ENCODE results near the gene OTOP3.
"Not testable (repeated sequence)": the region's sequence is repeated elsewhere in the genome, so short reads cannot be mapped to it uniquely, and the experiment has no call there.

The OTOP3 gene

GRCh38 chr17:74961657-74962350 is 26.1 kb downstream of the OTOP3 start:
- peak; percentile 76 for DNase-seq (ENCODE audit: low read depth)

GRCh38 chr17:74962622-74963394 is 27.1 kb downstream of the OTOP3 start:
- DNase-seq (ENCODE audit: low read depth): no peak

- DNase-seq (ENCODE audit: low read depth): no peak
These were observed 28.0 kb downstream of the OTOP3 start for GRCh38 chr17:74963656-74964055.

GRCh38 chr17:74964246-74964761 is 28.6 kb downstream of the OTOP3 start:
- no peak for DNase-seq (ENCODE audit: low read depth)

- DNase-seq (ENCODE audit: low read depth): no peak
These were observed 29.4 kb downstream of the OTOP3 start for GRCh38 chr17:74964988-74965622.

- DNase-seq (ENCODE audit: low read depth): no peak
These were observed 32.7 kb downstream of the OTOP3 start for GRCh38 chr17:74968361-74968780.

GRCh38 chr17:74969501-74969900 is 33.8 kb downstream of the OTOP3 start:
- DNase-seq (ENCODE audit: low read depth): not testable (repeated sequence)

GRCh38 chr17:74970395-74970794 is 34.7 kb downstream of the OTOP3 start:
- no peak for DNase-seq (ENCODE audit: low read depth)

GRCh38 chr17:74971069-74971841 is 35.6 kb downstream of the OTOP3 start:
- DNase-seq (ENCODE audit: low read depth): no peak

GRCh38 chr17:74971842-74972106 is 36.1 kb downstream of the OTOP3 start:
- no peak for DNase-seq (ENCODE audit: low read depth)

GRCh38 chr17:74972107-74972972 is 36.6 kb downstream of the OTOP3 start, which contains the start of gene HID1:
HID1 (minus strand) TSS chr17:74972759; CDS start chr17:74972656, 103 bp downstream.
- peak; percentile 72 for DNase-seq (ENCODE audit: low read depth)

- no peak for DNase-seq (ENCODE audit: low read depth)
These were observed 37.3 kb downstream of the OTOP3 start for GRCh38 chr17:74972973-74973328.

GRCh38 chr17:74975943-74976342 is 40.2 kb downstream of the OTOP3 start:
- DNase-seq (ENCODE audit: low read depth): no peak

- DNase-seq (ENCODE audit: low read depth): no peak
These were observed 42.1 kb downstream of the OTOP3 start for GRCh38 chr17:74977802-74978201.

- no peak for DNase-seq (ENCODE audit: low read depth)
These were observed 42.5 kb downstream of the OTOP3 start for GRCh38 chr17:74978240-74978639.

- DNase-seq (ENCODE audit: low read depth): no peak
These were observed 43.9 kb downstream of the OTOP3 start for GRCh38 chr17:74979408-74980146.

- no peak for DNase-seq (ENCODE audit: low read depth)
These were observed 45.8 kb downstream of the OTOP3 start for GRCh38 chr17:74981318-74981978.

- DNase-seq (ENCODE audit: low read depth): peak; percentile 50
These were observed 46.4 kb downstream of the OTOP3 start for GRCh38 chr17:74981979-74982662.

GRCh38 chr17:74982663-74983313 is 47.1 kb downstream of the OTOP3 start:
- not testable (repeated sequence) for DNase-seq (ENCODE audit: low read depth)

All from stimulated activated CD8-positive, alpha-beta memory T cell treated with anti-CD3 and anti-CD28 coated beads, Interleukin-15, amount 100 ng/mL, for 24 hours (primary cell).